BE2C (cell line): ENCODE measurements around the gene KCTD11.

Experiments
- DNase-seq: peaks from one replicate; pipeline ENCODE4 v3.0.0-alpha.2; 2020
- H3K27me3 ChIP-seq: fragments of 250-450 bp; sonication (Bioruptor Pico); 2 replicates; pipeline ENCODE4 v1.5.1; 2020; ENCODE audit warnings: mild to moderate bottlenecking
- H3K36me3 ChIP-seq: fragments of 250-450 bp; sonication (Bioruptor Pico); 2 replicates; pipeline ENCODE4 v1.5.1; 2020; ENCODE audit warnings: mild to moderate bottlenecking
- H3K4me1 ChIP-seq: fragments of 250-450 bp; sonication (Bioruptor Pico); 2 replicates; pipeline ENCODE4 v1.5.1; 2020
- H3K4me3 ChIP-seq: 2 replicates; pipeline ENCODE4 v1.5.1; 2011; ENCODE audit warnings: low read depth, low read length
- H3K9me3 ChIP-seq: fragments of 250-450 bp; sonication (Bioruptor Pico); 2 replicates; pipeline ENCODE4 v1.5.1; 2020
- CTCF ChIP-seq: IDR thresholded peaks from 2 replicates; pipeline ENCODE4 v1.5.1; 2012; ENCODE audit warnings: mild to moderate bottlenecking, low read depth, low read length

Gene KCTD11

GRCh38 chr17:7327501-7327900, 24.5 kb upstream of the KCTD11 start:
- Histone ChIP-seq H3K4me1 (no peaks in the 10 kb centered on the region), H3K9me3 (no peaks in the 10 kb centered on the region), H3K36me3 (peaks cover 15% of the 10 kb centered on the region)

GRCh38 chr17:7328009-7328408, 24.0 kb upstream of the KCTD11 start:
- DNase-seq = no peak
- peaks cover 11% of the 10 kb centered on the region for H3K36me3 ChIP-seq
- H3K9me3 ChIP-seq = no peaks in the 10 kb centered on the region
- no peak for TF ChIP-seq CTCF
- H3K4me1 ChIP-seq = no peaks in the 10 kb centered on the region
- H3K27me3 ChIP-seq = no peaks in the 10 kb centered on the region
- peak overlapping the region; percentile 80 for H3K4me3 ChIP-seq

More at GRCh38 chr17:7327501-7327900, 24.5 kb upstream of the KCTD11 start:
- no peak for TF ChIP-seq CTCF
- no peak for DNase-seq
- H3K4me3 ChIP-seq = no peak overlapping the region
- no peaks in the 10 kb centered on the region for H3K27me3 ChIP-seq

- TF ChIP-seq CTCF = no peak
Measured at GRCh38 chr17:7328840-7329373, 23.1 kb upstream of the KCTD11 start, which contains the start of gene NEURL4. Gene NEURL4, minus strand, starts transcription at chr17:7329335. Its CDS starts 23 bp downstream, at chr17:7329312.

GRCh38 chr17:7329374-7329996, 22.5 kb upstream of the KCTD11 start:
- no peaks in the 10 kb centered on the region for H3K9me3 ChIP-seq
- DNase-seq = peak; percentile 93
- H3K4me1 ChIP-seq = no peaks in the 10 kb centered on the region
- H3K36me3 ChIP-seq = no peaks in the 10 kb centered on the region; the same call in 1 of the 2 replicates
- TF ChIP-seq CTCF = no peak
- H3K27me3 ChIP-seq = no peaks in the 10 kb centered on the region
- H3K4me3 ChIP-seq = peak overlapping the region; percentile 80

More at GRCh38 chr17:7328840-7329373, 23.1 kb upstream of the KCTD11 start, which contains the start of gene NEURL4:
- Histone ChIP-seq H3K4me3 (peak within 1 kb of the TSS; percentile 80), H3K9me3 (no peaks in the 10 kb centered on the region), H3K4me1 (no peaks in the 10 kb centered on the region), H3K27me3 (no peaks in the 10 kb centered on the region), H3K36me3 (peaks cover 2% of the 10 kb centered on the region)
- no peak for DNase-seq

GRCh38 chr17:7329997-7330637, 21.8 kb upstream of the KCTD11 start:
- no peaks in the 10 kb centered on the region for H3K36me3 ChIP-seq
- TF ChIP-seq CTCF = no peak
- H3K4me3 ChIP-seq = peak overlapping the region; percentile 80
- H3K27me3 ChIP-seq = no peaks in the 10 kb centered on the region
- no peaks in the 10 kb centered on the region for H3K4me1 ChIP-seq
- H3K9me3 ChIP-seq = no peaks in the 10 kb centered on the region
- peak; percentile 84 for DNase-seq

- Histone ChIP-seq H3K4me3 (peak overlapping the region; percentile 80), H3K4me1 (no peaks in the 10 kb centered on the region), H3K36me3 (no peaks in the 10 kb centered on the region), H3K9me3 (no peaks in the 10 kb centered on the region), H3K27me3 (no peaks in the 10 kb centered on the region)
- TF ChIP-seq CTCF = no peak
- no peak for DNase-seq
Measured at GRCh38 chr17:7330638-7331015, 21.3 kb upstream of the KCTD11 start.
